Kidney glomerular epithelial cell (primary cell): ENCODE measurements around the gene TMED4.

ENCODE experiments used
- DNase-seq: peaks from one replicate; lab custom pipeline; 2025; lab: John Stamatoyannopoulos, UW

TMED4 gene

GRCh38 chr7:44539669-44540506 lies 42.1 kb downstream of the TMED4 start:
- DNase-seq = no peak

- no peak for DNase-seq
Observed at GRCh38 chr7:44538798-44539668, 43.0 kb downstream of the TMED4 start.

GRCh38 chr7:44538093-44538797 lies 43.8 kb downstream of the TMED4 start:
- DNase-seq = no peak

GRCh38 chr7:44537442-44537841 lies 44.6 kb downstream of the TMED4 start:
- no peak for DNase-seq

GRCh38 chr7:44536090-44536489 lies 45.9 kb downstream of the TMED4 start:
- no peak for DNase-seq

- DNase-seq = no peak
Observed at GRCh38 chr7:44535348-44536064, 46.5 kb downstream of the TMED4 start.

GRCh38 chr7:44534501-44534900 lies 47.5 kb downstream of the TMED4 start:
- DNase-seq = no peak

GRCh38 chr7:44534087-44534486 lies 47.9 kb downstream of the TMED4 start:
- no peak for DNase-seq

- DNase-seq = no peak
Observed at GRCh38 chr7:44533301-44534055, 48.6 kb downstream of the TMED4 start.

- DNase-seq = no peak
Observed at GRCh38 chr7:44531421-44532380, 50.3 kb downstream of the TMED4 start.

- no peak for DNase-seq
Observed at GRCh38 chr7:44530990-44531389, 51.0 kb downstream of the TMED4 start.
